ENCODE measurements around the gene MGAM2.
"Not testable (repeated sequence)": the region's sequence is repeated elsewhere in the genome, so short reads cannot be mapped to it uniquely, and the experiment has no call there.

The MGAM2 gene

DNA sequence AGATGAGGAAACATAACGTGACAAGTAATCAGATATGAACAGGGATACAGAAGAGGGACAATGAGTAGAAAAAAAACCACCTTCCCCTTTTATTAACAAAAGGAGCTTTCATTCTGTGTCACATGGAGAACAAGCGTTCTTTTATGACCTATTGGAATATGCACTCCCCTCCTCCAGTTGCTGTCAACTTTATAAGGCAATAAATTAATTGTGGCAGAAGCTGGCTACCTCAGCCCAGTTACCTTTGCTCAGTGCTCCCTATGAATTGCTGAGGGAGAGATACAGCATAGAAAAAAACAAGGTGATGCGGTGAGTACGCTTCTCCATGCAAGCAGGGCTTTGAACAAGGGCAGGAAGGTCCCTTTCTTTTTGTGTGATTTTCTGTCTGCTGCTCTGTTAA lies at the start of gene MGAM2:
MGAM2 (plus strand) TSS at position 220 of the 400 bp plus-strand sequence. CDS start 5,156 bp downstream, outside the sequence.
- DNase-seq: no peak

DNA sequence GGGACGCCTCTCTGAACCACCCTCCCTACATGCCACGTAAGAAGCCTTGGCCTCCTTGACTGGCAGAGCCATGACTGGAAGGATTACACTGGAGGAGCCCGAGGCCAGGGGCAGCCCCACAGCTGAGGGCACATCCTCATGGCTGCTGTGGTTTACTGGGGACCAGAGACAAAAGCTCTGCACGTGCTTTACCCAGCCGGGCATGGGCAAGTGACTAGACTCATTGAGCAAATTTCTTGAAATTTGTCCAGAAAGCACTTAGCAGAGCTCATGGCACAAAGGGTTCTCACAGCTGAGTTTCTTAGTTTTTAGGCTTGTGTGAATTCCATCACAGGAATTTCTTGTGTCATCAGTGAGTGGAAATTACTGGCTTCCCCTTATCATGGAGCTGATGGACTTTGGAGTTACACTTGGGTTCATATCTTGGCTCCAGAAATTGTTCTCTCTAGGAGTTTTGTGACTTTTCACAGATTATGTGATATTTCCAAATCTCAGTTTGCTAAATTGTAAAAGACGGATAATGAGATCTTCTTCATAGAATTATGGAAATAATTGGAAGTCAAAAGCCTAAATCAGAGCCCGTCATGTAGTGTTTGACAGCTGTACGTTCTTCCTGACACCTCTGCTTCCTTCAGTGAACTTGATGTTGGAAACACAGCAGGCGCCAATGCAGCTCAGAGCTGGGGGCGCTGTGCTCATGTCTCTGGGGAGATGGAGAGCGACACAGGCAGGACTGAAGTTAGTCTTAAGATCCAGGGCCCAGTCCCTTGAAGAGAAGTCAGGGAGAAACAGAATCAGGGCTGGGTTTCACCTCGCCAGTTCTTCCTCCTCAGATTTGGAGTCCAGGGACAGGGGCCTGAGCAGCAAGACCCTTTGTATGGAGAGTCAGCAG lies 47.7 kb upstream of the MGAM2 start:
- no peak for DNase-seq

DNA sequence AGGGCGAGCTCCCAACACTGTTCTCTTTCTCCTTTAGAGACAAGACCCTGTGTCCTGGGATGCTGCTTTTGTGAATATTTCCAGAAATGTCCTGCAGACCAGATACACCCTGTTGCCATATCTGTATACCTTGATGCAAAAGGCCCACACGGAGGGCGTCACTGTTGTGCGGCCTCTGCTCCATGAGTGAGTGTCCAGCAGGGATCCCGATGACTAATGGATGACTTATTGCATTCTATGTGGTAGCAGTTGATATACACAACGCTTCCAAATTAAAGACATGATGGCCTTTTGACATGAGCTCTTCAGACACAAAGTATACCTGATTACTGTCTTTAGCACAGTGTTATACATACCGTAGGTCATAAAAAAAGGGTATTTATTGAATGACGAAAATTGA lies 45.0 kb upstream of the MGAM2 start:
- DNase-seq: no peak

DNA sequence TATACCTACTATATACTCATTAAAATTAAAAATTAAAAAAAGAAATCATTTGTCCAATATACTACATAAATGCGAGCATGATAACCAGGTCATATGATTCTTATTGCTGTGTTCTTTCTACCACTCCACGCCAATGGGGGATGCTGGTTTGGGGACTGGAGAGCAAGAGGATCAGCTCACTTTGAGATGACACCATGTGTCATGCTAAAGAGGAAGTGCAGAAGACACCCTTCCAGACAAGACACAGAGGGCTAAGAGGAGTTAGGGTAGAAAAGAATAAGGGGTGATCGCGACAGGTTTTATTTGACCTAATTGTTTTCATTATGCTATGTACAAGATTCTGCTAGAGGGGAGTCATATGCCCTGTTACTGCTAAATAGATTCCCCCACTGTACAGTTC lies 33.8 kb upstream of the MGAM2 start:
- DNase-seq: no peak

DNA sequence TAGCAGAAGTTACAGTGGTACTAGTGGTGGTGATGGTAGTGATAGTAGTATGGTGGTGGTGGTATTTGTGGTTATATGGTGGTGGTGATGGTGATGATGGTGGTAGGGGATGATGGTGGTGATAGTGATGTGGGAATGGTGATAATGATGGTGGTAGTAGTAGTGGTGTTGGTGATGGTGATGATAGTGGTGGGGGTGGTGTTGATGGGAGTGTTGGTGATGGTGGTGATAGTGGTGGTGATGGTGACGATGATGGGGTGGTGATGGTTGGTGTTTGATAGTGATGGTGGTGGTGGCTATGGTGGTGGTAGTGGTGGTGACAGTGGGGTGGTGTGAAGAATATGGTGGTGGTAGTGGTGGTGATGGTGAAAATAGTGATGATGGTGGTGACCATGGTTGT lies 27.9 kb upstream of the MGAM2 start:
- no peak for DNase-seq

DNA sequence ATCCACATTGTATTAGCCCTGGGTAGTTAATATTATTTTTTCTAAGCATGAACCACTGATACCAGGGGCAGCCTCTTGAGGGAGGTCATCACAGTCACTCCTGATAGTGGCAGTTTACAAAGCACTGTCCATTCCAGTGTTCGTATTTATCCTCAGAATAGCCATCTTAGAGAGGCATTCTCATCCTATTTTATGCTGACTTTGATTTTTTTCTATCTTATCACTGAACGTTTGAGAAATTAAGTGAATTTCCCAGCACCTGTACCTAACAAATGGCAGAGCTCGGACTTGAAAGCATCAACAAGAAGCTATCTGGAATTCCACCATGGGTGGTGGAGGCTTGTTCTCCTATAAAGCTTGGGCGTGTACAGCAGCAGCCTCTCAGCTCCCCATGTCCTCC lies 26.1 kb upstream of the MGAM2 start:
- DNase-seq: no peak

DNA sequence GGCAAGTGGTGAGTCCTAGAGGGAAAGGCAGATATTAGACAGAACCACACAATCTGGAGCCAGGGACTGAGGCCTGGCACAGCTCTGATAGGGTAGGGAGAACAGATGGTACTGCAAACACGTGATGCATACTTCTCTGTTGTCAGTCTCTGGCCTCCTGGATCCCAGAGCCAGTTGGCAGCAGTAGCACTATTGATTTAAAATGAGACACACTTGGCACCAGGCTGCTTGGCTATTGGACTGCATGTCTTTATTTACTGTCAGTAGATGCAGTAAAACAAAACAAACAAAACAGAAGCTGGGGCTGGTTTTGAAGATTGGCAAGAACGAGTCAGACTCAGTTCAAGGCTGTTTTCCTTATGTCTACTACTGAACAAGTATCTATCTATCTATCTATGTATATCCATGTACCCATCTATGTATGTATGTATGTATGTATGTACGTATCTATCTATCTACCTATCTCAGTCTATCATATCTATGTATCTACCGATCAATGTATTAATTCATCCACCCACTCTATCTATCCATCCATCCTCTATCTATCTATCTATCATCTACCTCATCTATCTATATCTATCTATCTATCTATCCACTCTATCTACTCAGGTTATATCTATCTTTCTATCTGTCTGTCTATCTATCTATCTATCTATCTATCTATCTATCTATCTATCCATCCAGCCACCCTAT lies 23.4 kb upstream of the MGAM2 start:
- no peak for DNase-seq

DNA sequence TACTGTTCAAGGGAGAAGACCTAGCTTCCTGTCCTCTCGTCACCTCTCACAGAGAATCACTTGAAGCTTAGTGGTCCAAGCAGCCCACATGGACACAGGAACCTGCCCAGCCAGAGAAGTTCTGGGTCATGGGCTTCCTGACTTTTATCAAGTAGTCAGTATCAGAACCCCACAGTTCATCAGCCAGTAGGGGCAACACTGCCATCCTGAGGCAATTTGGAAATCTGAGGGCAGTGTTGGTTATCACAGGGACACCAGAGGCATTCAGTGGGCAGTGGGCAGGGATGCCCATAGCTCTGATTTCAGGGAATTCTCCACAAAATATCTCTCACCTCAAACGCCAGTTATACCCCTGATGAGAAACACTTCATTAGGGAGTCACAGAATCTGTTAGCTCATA lies 22.5 kb upstream of the MGAM2 start:
- DNase-seq: no peak

DNA sequence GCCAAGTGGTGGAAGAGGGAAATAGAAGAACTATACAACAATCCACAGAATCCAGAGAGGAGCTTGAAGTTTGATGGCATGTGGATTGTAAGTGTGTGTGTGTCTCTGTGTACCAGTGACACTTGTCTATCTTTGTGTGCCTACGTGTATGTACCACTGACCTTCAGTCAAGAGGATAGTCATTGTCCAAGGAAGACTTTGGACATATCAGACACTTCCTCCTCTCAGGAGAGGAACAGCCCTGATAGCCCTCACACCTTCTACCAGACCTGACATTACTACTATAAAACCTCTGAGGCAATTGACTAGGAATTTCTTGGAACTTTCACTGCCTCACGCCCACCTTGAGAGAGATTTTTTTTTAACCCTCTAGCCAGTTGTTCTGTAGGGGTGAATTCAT lies 19.6 kb upstream of the MGAM2 start:
- DNase-seq: no peak

DNA sequence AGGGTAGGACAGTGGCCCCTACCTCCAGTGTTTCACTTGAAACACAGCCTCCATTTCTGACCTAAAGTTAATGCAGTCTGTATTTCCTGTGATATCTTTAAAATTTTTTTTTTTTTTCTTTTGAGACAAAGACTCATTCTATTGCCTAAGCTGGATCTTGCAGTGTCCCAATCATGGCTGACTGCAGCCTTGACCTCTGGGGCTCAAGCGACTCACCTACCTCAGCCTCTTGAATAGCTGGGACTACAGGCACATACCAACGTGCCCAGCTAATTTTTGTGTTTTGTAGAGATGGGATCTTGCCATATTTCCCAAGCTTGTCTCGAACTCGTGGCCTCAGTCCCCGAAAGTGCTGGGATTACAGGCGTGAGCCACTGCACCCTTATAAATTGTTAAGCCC lies 16.7 kb upstream of the MGAM2 start:
- no peak for DNase-seq

DNA sequence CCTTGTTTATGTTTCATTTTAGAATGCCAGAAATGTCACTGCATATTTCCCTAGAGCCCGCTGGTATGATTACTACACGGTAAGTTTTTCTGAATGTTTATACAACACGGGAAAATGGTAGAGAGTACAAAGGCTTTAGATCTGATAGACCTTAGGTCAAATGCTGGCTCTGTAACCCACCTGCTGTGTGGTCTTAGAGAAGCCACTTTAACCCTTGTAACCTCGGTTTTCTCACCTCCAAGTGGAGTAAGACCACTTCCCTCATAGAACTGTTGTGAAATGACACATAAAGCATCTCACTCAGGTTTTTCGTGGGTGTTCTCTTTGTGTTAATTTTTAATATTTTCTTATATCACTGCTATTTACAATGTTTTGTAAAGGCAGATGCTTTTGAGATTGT lies 13.9 kb upstream of the MGAM2 start:
- DNase-seq: no peak

DNA sequence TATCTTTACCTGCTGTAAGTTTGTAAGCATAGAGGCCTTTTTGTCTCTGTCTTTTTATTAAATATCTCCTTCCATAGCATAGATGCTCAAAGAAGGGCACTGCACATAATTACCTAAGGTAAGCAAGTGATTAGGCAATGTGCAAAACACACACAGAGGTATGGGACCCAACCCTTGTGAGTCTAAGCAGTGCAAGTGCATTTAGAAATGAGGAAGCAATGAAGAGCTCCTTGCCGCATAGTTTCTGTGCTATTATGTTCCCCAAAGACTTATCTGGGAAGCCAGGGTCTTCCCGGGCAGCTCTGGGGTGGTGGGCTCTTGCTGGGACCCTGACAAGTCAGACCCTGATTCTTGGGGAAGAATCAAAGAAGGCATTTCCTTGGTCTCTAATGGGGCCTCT lies 13.5 kb upstream of the MGAM2 start:
- DNase-seq: no peak

DNA sequence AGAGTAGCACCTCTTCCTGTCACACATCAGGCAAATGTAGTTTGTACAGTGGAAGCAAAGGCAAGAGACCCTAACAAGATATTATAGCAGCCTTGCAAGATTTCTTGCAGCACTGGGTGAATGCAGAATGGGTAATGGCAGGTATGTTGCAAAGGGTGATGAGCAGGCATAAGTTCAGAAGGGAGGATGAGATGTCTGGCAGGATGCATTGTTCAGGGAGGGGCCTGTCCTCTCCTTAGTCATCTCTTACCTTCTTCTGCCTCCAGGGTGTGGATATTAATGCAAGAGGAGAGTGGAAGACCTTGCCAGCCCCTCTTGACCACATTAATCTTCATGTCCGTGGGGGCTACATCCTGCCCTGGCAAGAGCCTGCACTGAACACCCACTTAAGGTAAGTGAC lies 12.2 kb upstream of the MGAM2 start:
- DNase-seq: not testable (repeated sequence)

DNA sequence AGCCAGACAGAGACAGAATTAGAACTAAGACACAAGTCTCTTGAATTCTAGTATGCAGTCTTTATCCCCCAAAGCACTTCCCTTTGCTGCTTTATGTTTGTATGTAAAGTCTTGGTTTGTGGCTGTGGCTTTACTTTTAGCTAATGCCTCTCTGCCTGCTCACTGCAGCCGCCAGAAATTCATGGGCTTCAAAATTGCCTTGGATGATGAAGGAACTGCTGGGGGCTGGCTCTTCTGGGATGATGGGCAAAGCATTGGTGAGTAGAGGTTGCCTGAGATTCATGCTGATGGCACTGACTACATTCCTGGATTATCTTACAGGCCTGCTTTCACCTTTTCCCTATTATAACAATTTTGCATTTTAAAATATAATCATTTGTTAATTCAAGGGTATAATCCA lies 10.9 kb upstream of the MGAM2 start:
- DNase-seq: no peak

DNA sequence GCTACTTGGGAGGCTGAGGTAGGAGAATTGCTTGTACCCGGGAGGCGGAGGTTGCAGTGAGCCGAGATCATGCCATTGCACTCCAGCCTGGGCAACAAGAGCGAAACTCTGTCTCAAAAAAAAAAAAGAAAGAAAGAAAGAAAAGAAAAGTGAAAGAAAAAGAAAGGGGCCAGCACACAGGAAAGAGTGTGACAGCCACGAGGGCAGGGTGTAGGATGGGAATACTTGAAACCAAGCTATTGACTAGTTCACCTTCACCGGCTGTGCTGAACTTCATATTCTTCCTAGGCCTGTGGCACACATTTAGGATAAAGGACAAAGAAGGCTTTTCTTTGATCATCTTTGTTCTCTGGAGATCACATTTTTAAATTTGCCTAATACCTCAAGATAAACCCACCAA lies 9.7 kb upstream of the MGAM2 start:
- not testable (repeated sequence) for DNase-seq

DNA sequence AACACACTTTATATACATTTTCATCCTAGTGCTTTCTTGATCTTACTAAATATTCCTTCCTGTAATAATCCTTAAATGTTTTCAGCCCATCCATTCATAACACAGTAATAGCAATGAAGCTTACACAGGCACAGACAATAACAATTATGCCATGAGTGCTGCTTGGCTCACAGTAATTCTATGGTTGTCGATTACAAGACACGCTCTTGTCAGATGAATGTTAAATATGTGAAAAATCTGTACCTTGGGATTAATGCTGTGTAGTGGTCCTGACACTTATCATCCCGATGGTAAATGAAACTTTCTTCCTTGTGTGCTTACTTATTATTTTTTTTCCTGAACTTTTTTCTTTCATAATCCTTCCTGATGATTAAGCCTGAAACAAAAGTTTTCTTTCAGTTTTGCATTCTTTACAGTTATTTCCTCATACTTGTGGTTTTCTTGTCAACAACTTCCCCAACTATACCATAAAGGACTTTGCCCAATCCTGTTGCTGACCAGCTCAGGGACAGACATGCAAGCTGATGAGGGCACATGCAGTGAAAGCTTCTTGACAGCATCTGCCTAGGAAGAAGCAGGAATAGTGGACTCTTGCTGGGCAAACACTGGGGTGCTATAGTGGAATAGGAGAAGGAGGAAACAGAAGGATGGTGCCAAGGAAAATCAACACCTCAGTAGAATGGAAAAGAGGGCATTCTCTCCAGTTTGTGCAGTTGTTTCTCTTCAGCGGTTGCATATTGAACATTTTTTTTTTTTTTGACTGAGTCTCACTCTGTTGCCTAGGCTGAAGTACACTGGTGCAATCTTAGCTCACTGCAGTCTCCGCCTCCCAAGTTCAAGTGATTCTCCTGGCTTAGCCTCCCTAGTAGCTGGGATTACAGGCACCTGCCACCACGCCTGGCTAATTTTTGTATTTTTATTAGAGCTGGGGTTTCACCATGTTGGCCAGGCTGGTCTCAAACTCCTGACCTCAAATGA lies 6.7 kb upstream of the MGAM2 start:
- no peak for DNase-seq

DNA sequence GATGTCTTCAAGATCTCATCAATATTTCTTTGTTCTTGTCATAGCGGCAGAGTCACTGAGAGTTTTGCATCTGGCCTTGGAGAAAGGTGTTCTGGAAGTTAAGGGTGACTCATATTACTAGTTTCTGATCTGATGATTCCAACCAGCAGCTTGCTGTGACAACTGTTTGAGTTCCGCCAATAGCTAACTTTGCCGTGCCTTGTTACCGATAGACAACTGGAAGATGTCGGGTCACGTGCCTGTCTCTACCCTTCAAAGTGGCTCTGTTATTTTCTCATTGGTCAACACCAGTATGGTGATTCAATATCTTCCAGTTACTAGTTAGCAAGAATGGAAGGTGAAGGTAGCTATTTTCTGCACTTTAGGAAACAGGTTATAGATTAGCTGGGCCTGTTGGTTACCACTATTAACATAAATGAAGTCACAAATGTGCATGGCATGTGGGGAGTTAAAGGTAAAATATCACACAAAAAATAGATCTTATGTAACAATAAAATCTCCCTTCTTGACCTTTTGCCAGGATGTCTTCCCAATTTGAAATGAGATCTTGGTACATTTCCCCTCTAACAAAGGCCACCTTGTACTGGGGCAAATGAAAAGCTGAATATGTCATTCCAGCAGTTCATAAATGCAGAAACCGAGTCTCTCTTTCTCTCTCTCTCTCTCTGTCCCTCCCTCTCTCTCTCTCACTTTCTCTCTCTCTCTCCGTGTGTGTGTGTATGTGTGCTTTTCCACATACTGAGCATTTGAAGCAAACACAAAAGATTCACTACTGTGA lies 2.6 kb upstream of the MGAM2 start:
- DNase-seq: no peak

DNA sequence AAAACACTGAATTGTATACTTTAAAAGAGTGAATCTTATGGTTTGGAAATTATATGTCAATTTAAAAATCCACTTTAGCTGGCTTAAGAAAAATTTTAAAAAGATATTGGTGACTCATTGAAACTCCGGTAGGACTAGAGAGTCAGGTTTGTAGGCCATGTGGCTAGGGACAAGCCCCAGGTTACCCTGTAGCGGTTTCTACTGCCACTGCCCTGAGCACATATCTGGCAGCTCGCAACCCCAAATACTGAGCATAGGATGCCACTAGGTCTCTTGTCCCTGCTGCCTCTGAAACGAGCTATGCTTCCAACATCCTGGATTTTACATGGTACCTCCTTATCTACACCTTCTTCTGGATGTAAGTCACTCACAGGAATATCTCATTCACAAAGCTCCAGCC lies 1.4 kb upstream of the MGAM2 start:
- DNase-seq: no peak

DNA sequence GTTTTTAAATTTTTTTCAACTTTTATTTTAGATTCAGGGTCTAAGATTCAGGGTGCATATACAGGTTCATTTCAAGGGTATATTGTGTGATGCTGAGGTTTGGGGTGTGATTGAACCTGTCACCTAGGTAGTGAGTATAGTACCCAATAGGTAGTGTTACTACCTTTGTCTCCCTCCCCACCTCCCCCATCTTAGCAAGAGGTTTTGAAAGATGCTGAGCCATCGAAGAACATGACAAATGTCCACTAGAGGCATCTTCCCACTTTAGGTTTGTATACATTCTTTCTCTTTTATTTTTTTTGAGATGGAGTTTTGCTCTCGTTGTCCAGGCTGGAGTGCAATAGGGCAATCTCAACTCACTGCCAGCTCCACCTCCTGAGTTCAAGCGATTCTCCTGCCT lies 880 bp upstream of the MGAM2 start:
- DNase-seq: no peak

DNA sequence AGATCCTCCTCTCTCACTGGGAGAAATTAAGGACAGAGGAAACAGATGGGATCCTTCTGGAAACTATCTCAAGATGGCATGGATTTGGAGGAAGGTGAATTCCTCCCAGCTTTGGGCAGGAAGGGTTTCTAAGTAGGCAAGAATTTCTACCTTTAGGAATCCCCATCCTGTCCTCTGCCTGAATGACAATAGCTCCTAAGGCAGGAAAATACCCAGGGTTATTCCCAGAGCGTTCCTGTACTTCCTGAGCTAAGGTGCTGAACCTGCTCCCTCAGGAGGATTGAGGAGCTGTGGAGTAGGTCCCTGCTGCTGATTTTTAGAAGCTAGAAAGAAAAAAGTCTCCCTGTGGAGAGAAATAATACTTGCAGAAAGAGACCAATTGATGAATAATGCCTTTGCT lies 568 bp downstream of the MGAM2 start:
- DNase-seq: no peak

DNA sequence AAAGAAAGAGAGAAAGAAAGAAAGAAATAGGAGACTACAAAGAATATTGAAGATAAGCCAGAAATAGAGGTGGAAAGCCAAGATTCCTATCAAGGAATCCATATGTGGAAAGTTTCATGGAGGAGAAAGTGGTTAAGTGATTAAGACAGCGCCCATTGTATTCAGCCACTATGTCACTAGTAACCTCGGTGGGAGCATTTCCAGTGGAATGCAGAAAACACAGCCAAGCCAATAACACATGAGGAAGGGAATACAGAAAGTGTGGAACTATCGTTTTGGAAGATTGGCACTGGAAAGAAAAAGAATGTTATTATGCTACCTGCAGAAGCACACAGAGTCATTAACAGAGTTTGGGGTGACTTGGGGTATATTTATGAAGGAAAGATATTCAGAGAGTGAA lies 2.7 kb downstream of the MGAM2 start:
- no peak for DNase-seq

DNA sequence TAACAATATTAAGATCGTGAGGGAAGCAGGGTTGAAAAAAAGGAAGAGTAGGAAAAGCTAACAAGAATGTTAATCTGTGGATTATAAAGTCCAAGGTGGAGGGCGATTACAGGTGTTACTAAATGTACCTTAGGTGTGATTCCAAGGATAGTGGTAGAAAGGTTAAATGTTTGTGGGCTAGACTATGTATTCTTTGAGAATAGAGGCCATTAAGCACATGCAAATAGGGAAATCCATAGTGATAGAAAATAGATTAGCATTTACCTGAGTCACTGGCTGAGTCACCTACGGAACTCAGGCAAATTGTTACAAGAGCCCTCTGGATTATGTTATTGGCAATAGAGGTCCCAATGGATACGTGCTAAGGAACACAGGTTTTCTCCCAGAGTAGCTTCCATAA lies 9.0 kb downstream of the MGAM2 start:
- no peak for DNase-seq
